ENCODE measurements around the gene FLNB.

FLNB gene

GRCh38 chr3:58001979-58002378 lies 6.2 kb upstream of the FLNB start:
- H3K4me2 ChIP-seq (ENCODE audit: low read depth, low read length, poor library complexity, severe bottlenecking) = no peak overlapping the region
- no peaks in the 10 kb centered on the region for H3K9me2 ChIP-seq (replicated peaks; ENCODE audit: low read depth, low read length)
- no peak for TF ChIP-seq EZH2phosphoT487 (IDR thresholded peaks at IDR 0.05; ENCODE audit: borderline replicate concordance)
- TF ChIP-seq, protein P1, sequence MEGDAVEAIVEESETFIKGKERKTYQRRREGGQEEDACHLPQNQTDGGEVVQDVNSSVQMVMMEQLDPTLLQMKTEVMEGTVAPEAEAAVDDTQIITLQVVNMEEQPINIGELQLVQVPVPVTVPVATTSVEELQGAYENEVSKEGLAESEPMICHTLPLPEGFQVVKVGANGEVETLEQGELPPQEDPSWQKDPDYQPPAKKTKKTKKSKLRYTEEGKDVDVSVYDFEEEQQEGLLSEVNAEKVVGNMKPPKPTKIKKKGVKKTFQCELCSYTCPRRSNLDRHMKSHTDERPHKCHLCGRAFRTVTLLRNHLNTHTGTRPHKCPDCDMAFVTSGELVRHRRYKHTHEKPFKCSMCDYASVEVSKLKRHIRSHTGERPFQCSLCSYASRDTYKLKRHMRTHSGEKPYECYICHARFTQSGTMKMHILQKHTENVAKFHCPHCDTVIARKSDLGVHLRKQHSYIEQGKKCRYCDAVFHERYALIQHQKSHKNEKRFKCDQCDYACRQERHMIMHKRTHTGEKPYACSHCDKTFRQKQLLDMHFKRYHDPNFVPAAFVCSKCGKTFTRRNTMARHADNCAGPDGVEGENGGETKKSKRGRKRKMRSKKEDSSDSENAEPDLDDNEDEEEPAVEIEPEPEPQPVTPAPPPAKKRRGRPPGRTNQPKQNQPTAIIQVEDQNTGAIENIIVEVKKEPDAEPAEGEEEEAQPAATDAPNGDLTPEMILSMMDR (conservative IDR thresholded peaks at IDR 0.05; ENCODE audit: low read length) = no peak
- H3K9ac ChIP-seq (ENCODE audit: low read depth, low read length, poor library complexity, severe bottlenecking) = no peak overlapping the region
- no peak overlapping the region for H2AFZ ChIP-seq (ENCODE audit: low read length)
- H3K36me3 ChIP-seq (ENCODE audit: insufficient read depth, low read length) = no peaks in the 10 kb centered on the region
- peaks cover 7% of the 10 kb centered on the region for H3K4me1 ChIP-seq (ENCODE audit: insufficient read depth, low read length, poor library complexity, severe bottlenecking)
- no peaks in the 10 kb centered on the region for H3K9me3 ChIP-seq (ENCODE audit: insufficient read depth, low read depth, low read length)
- H4K20me1 ChIP-seq (ENCODE audit: insufficient read depth, low read length, poor library complexity, severe bottlenecking) = no peaks in the 10 kb centered on the region
- H3K79me2 ChIP-seq (ENCODE audit: insufficient read depth, low read length) = no peaks in the 10 kb centered on the region
- H3K27me3 ChIP-seq (ENCODE audit: insufficient read depth, low read length, poor library complexity, severe bottlenecking) = no peaks in the 10 kb centered on the region
- no peak overlapping the region for H3K4me3 ChIP-seq (ENCODE audit: low read length, poor library complexity, severe bottlenecking)
- no peaks in the 10 kb centered on the region for H3F3A ChIP-seq (ENCODE audit: low read depth)

GRCh38 chr3:58003093-58003492 lies 5.1 kb upstream of the FLNB start:
- no peaks in the 10 kb centered on the region for H3F3A ChIP-seq (ENCODE audit: low read depth)
- H4K20me1 ChIP-seq (ENCODE audit: insufficient read depth, low read length, poor library complexity, severe bottlenecking) = no peaks in the 10 kb centered on the region
- no peak overlapping the region for H2AFZ ChIP-seq (ENCODE audit: low read length)
- peaks cover 7% of the 10 kb centered on the region for H3K4me1 ChIP-seq (ENCODE audit: insufficient read depth, low read length, poor library complexity, severe bottlenecking)
- H3K27me3 ChIP-seq (ENCODE audit: insufficient read depth, low read length, poor library complexity, severe bottlenecking) = no peaks in the 10 kb centered on the region
- no peaks in the 10 kb centered on the region for H3K9me2 ChIP-seq (replicated peaks; ENCODE audit: low read depth, low read length)
- no peak overlapping the region for H3K4me3 ChIP-seq (ENCODE audit: low read length, poor library complexity, severe bottlenecking)
- H3K79me2 ChIP-seq (ENCODE audit: insufficient read depth, low read length) = no peaks in the 10 kb centered on the region
- TF ChIP-seq, protein P1 (conservative IDR thresholded peaks at IDR 0.05; ENCODE audit: low read length) = no peak
- TF ChIP-seq EZH2phosphoT487 (IDR thresholded peaks at IDR 0.05; ENCODE audit: borderline replicate concordance) = no peak
- H3K9ac ChIP-seq (ENCODE audit: low read depth, low read length, poor library complexity, severe bottlenecking) = no peak overlapping the region
- H3K4me2 ChIP-seq (ENCODE audit: low read depth, low read length, poor library complexity, severe bottlenecking) = no peak overlapping the region
- H3K36me3 ChIP-seq (ENCODE audit: insufficient read depth, low read length) = no peaks in the 10 kb centered on the region
- no peaks in the 10 kb centered on the region for H3K9me3 ChIP-seq (ENCODE audit: insufficient read depth, low read depth, low read length)

- no peaks in the 10 kb centered on the region for H3K9me2 ChIP-seq (replicated peaks; ENCODE audit: low read depth, low read length)
- H3K27me3 ChIP-seq (ENCODE audit: insufficient read depth, low read length, poor library complexity, severe bottlenecking) = no peaks in the 10 kb centered on the region
- no peak overlapping the region for H3K9ac ChIP-seq (ENCODE audit: low read depth, low read length, poor library complexity, severe bottlenecking)
- no peaks in the 10 kb centered on the region for H4K20me1 ChIP-seq (ENCODE audit: insufficient read depth, low read length, poor library complexity, severe bottlenecking)
- H3K9me3 ChIP-seq (ENCODE audit: insufficient read depth, low read depth, low read length) = no peaks in the 10 kb centered on the region
- no peak overlapping the region for H3K4me2 ChIP-seq (ENCODE audit: low read depth, low read length, poor library complexity, severe bottlenecking)
- no peak overlapping the region for H3K4me3 ChIP-seq (ENCODE audit: low read length, poor library complexity, severe bottlenecking)
- TF ChIP-seq EZH2phosphoT487 (IDR thresholded peaks at IDR 0.05; ENCODE audit: borderline replicate concordance) = no peak
- TF ChIP-seq, protein P1 (conservative IDR thresholded peaks at IDR 0.05; ENCODE audit: low read length) = no peak
- H3K36me3 ChIP-seq (ENCODE audit: insufficient read depth, low read length) = no peaks in the 10 kb centered on the region
- H2AFZ ChIP-seq (ENCODE audit: low read length) = no peak overlapping the region
- H3K79me2 ChIP-seq (ENCODE audit: insufficient read depth, low read length) = peaks cover 17% of the 10 kb centered on the region
- H3K4me1 ChIP-seq (ENCODE audit: insufficient read depth, low read length, poor library complexity, severe bottlenecking) = peaks cover 12% of the 10 kb centered on the region
- H3F3A ChIP-seq (ENCODE audit: low read depth) = no peaks in the 10 kb centered on the region
These were observed 3.2 kb upstream of the FLNB start for GRCh38 chr3:58004973-58005372.

Data from Loucy (cell line).